Measurements from ENCODE around the gene COL4A2. TPM values are rescaled to one million over a fixed set of nuclear protein-coding genes. Genes with fewer than 3 reads are reported as not detected.

Gene COL4A2
- total RNA-seq, 3 donors from 2014 or later (not counting 1 experiment from before 2014, with no cell fraction given): not detected

DNA sequence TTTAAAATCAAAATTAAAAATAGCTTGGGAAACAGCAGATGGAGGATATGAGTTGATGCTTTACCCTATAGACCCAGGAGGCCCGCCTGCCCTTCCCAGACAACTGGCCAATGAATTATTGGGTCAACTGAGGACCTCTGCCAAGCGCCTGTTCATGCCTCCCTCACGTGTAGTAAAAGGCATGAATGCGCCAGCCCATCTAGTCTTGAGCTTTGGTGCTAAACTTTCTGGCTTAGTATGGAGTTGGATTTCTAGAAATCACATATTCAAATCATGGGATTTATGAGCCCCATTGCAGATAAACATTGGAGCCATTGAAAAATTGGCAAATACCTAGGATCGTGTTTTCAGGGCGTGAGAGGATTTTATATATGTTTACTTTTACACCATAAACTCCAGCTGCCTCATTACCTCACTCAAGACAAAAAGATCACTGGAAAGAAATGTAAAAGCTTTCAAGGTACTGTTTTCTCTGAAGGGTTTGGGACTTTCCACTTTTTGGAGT is 47.1 kb downstream of the COL4A2 start:
- Histone ChIP-seq H3K4me3 (ENCODE audit: low read length) (no peak overlapping the region), H3K27ac (ENCODE audit: low read length) (no peak overlapping the region), H3K4me1 (ENCODE audit: control insufficient read depth, insufficient read depth, low read length) (no peaks in the 10 kb centered on the region), H3K27me3 (ENCODE audit: control insufficient read depth, insufficient read depth, low read length) (no peaks in the 10 kb centered on the region), H3K9me3 (ENCODE audit: control insufficient read depth, insufficient read depth, low read length) (no peaks in the 10 kb centered on the region), H3K36me3 (ENCODE audit: control insufficient read depth, insufficient read depth, low read length) (no peaks in the 10 kb centered on the region)
- Mint-ChIP-seq H3K36me3 (no peaks in the 10 kb centered on the region), H3K4me1 (no peaks in the 10 kb centered on the region), H3K27me3 (ENCODE audit: low read depth in 2 of 2) (peaks cover 0 to 16% of the 10 kb centered on the region in 2 donors), H3K9me3 (no peaks in the 10 kb centered on the region), H3K27ac (no peak overlapping the region), H3K4me3 (no peak overlapping the region)
- DNase-seq (no peak), ATAC-seq (no peak)
- 95% methylated on average over 4 of the region's 6 CpGs for WGBS (ENCODE audit: insufficient coverage)
- intact Hi-C loops (cut with micrococcal nuclease): no loop called here
- no peak for TF ChIP-seq CTCF (IDR thresholded peaks at IDR 0.05)

GRCh38 chr13:110354715-110355473 is 47.8 kb downstream of the COL4A2 start:
- Mint-ChIP-seq H3K27me3 (ENCODE audit: low read depth in 2 of 2) (peaks cover 0 to 16% of the 10 kb centered on the region in 2 donors), H3K9me3 (no peaks in the 10 kb centered on the region), H3K4me1 (no peaks in the 10 kb centered on the region), H3K27ac (no peak overlapping the region), H3K36me3 (no peaks in the 10 kb centered on the region), H3K4me3 (no peak overlapping the region)
- intact Hi-C loops (cut with micrococcal nuclease): no loop called here
- no peaks in the 10 kb centered on the region for H3K36me3 ChIP-seq (ENCODE audit: control insufficient read depth, insufficient read depth, low read length)
- no peak for ATAC-seq
- H3K4me3 ChIP-seq (ENCODE audit: low read length): no peak overlapping the region
- no peak for DNase-seq
- no peak overlapping the region for H3K27ac ChIP-seq (ENCODE audit: low read length)
- H3K4me1 ChIP-seq (ENCODE audit: control insufficient read depth, insufficient read depth, low read length): no peaks in the 10 kb centered on the region
- 84% methylated on average over 5 of the region's 5 CpGs for WGBS (ENCODE audit: insufficient coverage)
- TF ChIP-seq CTCF (IDR thresholded peaks at IDR 0.05): no peak
- H3K27me3 ChIP-seq (ENCODE audit: control insufficient read depth, insufficient read depth, low read length): no peaks in the 10 kb centered on the region
- H3K9me3 ChIP-seq (ENCODE audit: control insufficient read depth, insufficient read depth, low read length): no peaks in the 10 kb centered on the region

GRCh38 chr13:110356362-110356761 is 49.3 kb downstream of the COL4A2 start:
- 77% methylated on average over 12 of the region's 12 CpGs for WGBS (ENCODE audit: insufficient coverage)
- no peaks in the 10 kb centered on the region for H3K4me1 Mint-ChIP-seq
- Histone ChIP-seq H3K4me3 (ENCODE audit: low read length) (no peak overlapping the region), H3K4me1 (ENCODE audit: control insufficient read depth, insufficient read depth, low read length) (no peaks in the 10 kb centered on the region), H3K9me3 (ENCODE audit: control insufficient read depth, insufficient read depth, low read length) (no peaks in the 10 kb centered on the region), H3K36me3 (ENCODE audit: control insufficient read depth, insufficient read depth, low read length) (no peaks in the 10 kb centered on the region), H3K27ac (ENCODE audit: low read length) (no peak overlapping the region), H3K27me3 (ENCODE audit: control insufficient read depth, insufficient read depth, low read length) (no peaks in the 10 kb centered on the region)
- peaks cover 0 to 12% of the 10 kb centered on the region in 2 donors for H3K27me3 Mint-ChIP-seq (ENCODE audit: low read depth in 2 of 2)
- ATAC-seq (no peak), DNase-seq (no peak)
- no peak overlapping the region for H3K4me3 Mint-ChIP-seq
- no peak overlapping the region for H3K27ac Mint-ChIP-seq
- intact Hi-C loops (cut with micrococcal nuclease): no loop called here
- no peaks in the 10 kb centered on the region for H3K9me3 Mint-ChIP-seq
- no peaks in the 10 kb centered on the region for H3K36me3 Mint-ChIP-seq
- no peak for TF ChIP-seq CTCF (IDR thresholded peaks at IDR 0.05)

Measured in natural killer cell (primary cell).